SHP77 (cell line): ENCODE data around the gene PPP1R10.
A peak's percentile ranks its signal among the peaks of the same experiment; 100 is the strongest.

Experiments used
- DNase-seq, 2 experiments: peaks; one replicate each; lab custom pipeline; 2025; lab: John Stamatoyannopoulos, UW

PPP1R10 gene

GRCh38 chr6:30598912-30599624 lies 18.0 kb downstream of the PPP1R10 start:
- DNase-seq: no peak

- peak; percentile 65 to 71 for DNase-seq
Measured at GRCh38 chr6:30597315-30598144, 19.5 kb downstream of the PPP1R10 start.

- no peak for DNase-seq
Measured at GRCh38 chr6:30592287-30592686, 24.8 kb downstream of the PPP1R10 start.

- no peak for DNase-seq
Measured at GRCh38 chr6:30591008-30591407, 26.0 kb downstream of the PPP1R10 start.

- DNase-seq: no peak
Measured at GRCh38 chr6:30590509-30590908, 26.5 kb downstream of the PPP1R10 start.

GRCh38 chr6:30589754-30590358 lies 27.2 kb downstream of the PPP1R10 start:
- DNase-seq: no peak

- DNase-seq: no peak
Measured at GRCh38 chr6:30583921-30584320, 33.1 kb downstream of the PPP1R10 start.

GRCh38 chr6:30578051-30578450 lies 39.0 kb downstream of the PPP1R10 start:
- no peak for DNase-seq

GRCh38 chr6:30573113-30573512 lies 43.9 kb downstream of the PPP1R10 start:
- DNase-seq: no peak

- DNase-seq: no peak
Measured at GRCh38 chr6:30572148-30572547, 44.9 kb downstream of the PPP1R10 start.

- DNase-seq: no peak
Measured at GRCh38 chr6:30571762-30572082, 45.3 kb downstream of the PPP1R10 start.

- peak; percentile 91 to 94 for DNase-seq
Measured at GRCh38 chr6:30571075-30571761, 45.8 kb downstream of the PPP1R10 start, which contains the start of gene ABCF1. Gene ABCF1, plus strand, starts transcription at chr6:30571442. Its CDS starts 46 bp downstream, at chr6:30571488.

GRCh38 chr6:30570740-30571074 lies 46.3 kb downstream of the PPP1R10 start:
- no peak for DNase-seq

- no peak for DNase-seq
Measured at GRCh38 chr6:30570263-30570662, 46.8 kb downstream of the PPP1R10 start.

GRCh38 chr6:30568245-30568644 lies 48.8 kb downstream of the PPP1R10 start:
- DNase-seq: no peak

- DNase-seq: no peak
Measured at GRCh38 chr6:30565772-30566171, 51.3 kb downstream of the PPP1R10 start.

GRCh38 chr6:30564114-30564513 lies 52.9 kb downstream of the PPP1R10 start:
- no peak for DNase-seq

GRCh38 chr6:30562470-30563425 lies 54.3 kb downstream of the PPP1R10 start:
- no peak for DNase-seq

- DNase-seq: no peak
Measured at GRCh38 chr6:30560930-30561329, 56.1 kb downstream of the PPP1R10 start.

- no peak for DNase-seq
Measured at GRCh38 chr6:30557683-30557981, 59.4 kb downstream of the PPP1R10 start.

GRCh38 chr6:30556906-30557682 lies 59.9 kb downstream of the PPP1R10 start, which contains the start of gene PRR3:
Gene PRR3, plus strand, starts transcription at chr6:30557295. Its CDS starts 50 bp downstream, at chr6:30557345.
- DNase-seq: peak; percentile 82 to 87
